ENCODE data around the gene TGFBR2.

The TGFBR2 gene

DNA sequence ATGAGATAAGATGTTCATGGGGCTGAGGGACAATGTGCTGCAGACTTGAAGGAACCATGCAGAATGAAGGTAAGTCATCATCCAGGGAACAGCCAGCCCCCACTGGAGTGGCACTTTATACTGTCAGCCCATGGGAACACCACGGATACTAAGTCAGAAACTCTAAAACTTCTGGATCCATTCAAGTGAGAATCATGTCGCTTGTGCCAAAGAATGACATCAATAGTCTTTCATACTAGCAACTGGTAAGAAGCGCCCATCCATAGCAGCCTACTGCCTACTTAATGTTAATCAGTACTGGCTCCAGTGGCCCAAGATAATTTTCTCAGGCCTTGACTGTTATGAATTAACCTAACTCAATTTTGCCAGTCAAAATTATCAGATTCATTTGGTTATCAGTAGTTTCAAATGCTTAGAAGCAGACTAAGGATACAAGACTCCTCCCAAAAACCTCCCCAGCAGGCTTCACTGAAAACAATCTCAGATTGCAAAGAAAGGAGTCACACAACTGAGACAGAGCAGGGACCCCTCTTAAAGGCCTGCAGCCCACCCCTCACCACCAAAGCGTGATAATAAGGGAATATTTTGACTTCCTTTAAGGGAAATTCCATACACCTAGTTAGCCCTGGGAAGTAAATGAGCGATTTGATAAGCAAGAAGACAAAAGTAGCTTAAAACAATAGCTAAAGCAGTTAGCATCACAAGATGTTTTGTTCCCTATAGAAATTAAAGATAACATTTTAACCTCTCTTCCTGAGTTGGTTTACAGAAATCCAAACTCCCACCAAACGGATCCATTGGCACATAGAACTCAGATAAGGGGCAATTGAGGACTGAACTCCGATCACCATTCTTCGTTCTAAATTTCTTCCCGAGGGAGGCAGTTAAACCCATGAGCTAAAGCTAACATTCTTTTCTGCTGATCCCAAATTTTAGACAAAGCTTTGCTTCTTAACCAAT lies 98.8 kb downstream of the TGFBR2 start:
- no peak for TF ChIP-seq SIN3A (IDR thresholded peaks at IDR 0.05; ENCODE audit: borderline replicate concordance, insufficient read depth, low read length)
- TF ChIP-seq TAF1 (IDR thresholded peaks at IDR 0.05; ENCODE audit: borderline replicate concordance, insufficient read depth, low read length), result no peak
- no peak for TF ChIP-seq FOXP2 (optimal IDR thresholded peaks at IDR 0.05; ENCODE audit: borderline replicate concordance, extremely low read depth, extremely low read length, insufficient read depth)

DNA sequence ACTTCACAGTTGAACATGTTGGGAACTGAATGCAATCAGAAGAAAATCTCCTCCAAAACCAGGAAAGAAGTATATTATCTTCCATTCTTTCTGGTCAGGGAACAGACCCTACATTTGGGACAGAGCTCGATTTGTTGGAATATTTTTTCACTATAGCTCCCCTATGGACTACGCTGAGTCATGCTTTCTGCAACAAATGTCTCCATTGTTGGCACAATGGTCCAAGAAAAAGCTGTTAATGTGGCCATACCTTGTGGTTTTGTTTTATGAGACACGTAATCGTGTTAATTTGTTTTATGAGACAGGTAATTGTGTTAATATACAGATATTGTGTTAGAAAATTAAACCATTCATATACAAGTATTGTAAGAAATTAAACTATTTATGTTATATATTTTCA lies 101.4 kb downstream of the TGFBR2 start:
- TF ChIP-seq, protein P1, sequence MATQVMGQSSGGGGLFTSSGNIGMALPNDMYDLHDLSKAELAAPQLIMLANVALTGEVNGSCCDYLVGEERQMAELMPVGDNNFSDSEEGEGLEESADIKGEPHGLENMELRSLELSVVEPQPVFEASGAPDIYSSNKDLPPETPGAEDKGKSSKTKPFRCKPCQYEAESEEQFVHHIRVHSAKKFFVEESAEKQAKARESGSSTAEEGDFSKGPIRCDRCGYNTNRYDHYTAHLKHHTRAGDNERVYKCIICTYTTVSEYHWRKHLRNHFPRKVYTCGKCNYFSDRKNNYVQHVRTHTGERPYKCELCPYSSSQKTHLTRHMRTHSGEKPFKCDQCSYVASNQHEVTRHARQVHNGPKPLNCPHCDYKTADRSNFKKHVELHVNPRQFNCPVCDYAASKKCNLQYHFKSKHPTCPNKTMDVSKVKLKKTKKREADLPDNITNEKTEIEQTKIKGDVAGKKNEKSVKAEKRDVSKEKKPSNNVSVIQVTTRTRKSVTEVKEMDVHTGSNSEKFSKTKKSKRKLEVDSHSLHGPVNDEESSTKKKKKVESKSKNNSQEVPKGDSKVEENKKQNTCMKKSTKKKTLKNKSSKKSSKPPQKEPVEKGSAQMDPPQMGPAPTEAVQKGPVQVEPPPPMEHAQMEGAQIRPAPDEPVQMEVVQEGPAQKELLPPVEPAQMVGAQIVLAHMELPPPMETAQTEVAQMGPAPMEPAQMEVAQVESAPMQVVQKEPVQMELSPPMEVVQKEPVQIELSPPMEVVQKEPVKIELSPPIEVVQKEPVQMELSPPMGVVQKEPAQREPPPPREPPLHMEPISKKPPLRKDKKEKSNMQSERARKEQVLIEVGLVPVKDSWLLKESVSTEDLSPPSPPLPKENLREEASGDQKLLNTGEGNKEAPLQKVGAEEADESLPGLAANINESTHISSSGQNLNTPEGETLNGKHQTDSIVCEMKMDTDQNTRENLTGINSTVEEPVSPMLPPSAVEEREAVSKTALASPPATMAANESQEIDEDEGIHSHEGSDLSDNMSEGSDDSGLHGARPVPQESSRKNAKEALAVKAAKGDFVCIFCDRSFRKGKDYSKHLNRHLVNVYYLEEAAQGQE (IDR thresholded peaks at IDR 0.05; ENCODE audit: insufficient read depth in 1 of 2, low read depth in 2 of 2, low read length in 2 of 2), result no peak
- no peak for TF ChIP-seq SIN3A (IDR thresholded peaks at IDR 0.05; ENCODE audit: borderline replicate concordance, insufficient read depth, low read length)

DNA sequence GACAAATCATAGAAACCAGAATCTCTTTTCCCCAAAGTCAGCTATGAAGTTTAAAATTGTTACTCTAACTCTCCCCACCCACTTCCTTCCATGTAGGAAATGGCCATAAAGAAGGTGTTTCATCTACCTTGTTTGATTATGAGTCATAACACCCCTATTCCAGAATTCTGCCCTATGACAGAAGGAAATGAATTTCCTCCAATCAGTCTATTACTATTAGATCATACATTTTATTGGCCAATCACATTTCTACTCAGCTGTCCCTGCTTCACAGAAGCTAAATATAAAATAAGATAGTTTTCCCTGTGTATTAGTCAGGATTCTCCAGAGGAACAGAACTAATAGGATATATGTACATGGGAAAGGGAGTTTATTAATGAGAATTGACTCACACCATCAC lies 102.1 kb downstream of the TGFBR2 start:
- no peak for TF ChIP-seq TAF1 (IDR thresholded peaks at IDR 0.05; ENCODE audit: borderline replicate concordance, insufficient read depth, low read length)
- TF ChIP-seq FOXP2 (optimal IDR thresholded peaks at IDR 0.05; ENCODE audit: borderline replicate concordance, extremely low read depth, extremely low read length, insufficient read depth), result no peak

GRCh38 chr3:30710017-30710416 lies 103.6 kb downstream of the TGFBR2 start:
- TF ChIP-seq POLR2AphosphoS5 (IDR thresholded peaks at IDR 0.05; ENCODE audit: low read depth, low read length) (no peak), SIN3A (IDR thresholded peaks at IDR 0.05; ENCODE audit: borderline replicate concordance, insufficient read depth, low read length) (no peak), TAF1 (IDR thresholded peaks at IDR 0.05; ENCODE audit: borderline replicate concordance, insufficient read depth, low read length) (no peak), FOXP2 (optimal IDR thresholded peaks at IDR 0.05; ENCODE audit: borderline replicate concordance, extremely low read depth, extremely low read length, insufficient read depth) (no peak)
- TF ChIP-seq, protein P1 (IDR thresholded peaks at IDR 0.05; ENCODE audit: insufficient read depth in 1 of 2, low read depth in 2 of 2, low read length in 2 of 2), result no peak

GRCh38 chr3:30711151-30711550 lies 104.8 kb downstream of the TGFBR2 start:
- no peak for TF ChIP-seq SIN3A (IDR thresholded peaks at IDR 0.05; ENCODE audit: borderline replicate concordance, insufficient read depth, low read length)
- TF ChIP-seq, protein P1 (IDR thresholded peaks at IDR 0.05; ENCODE audit: insufficient read depth in 1 of 2, low read depth in 2 of 2, low read length in 2 of 2), result no peak
- no peak for TF ChIP-seq POLR2AphosphoS5 (IDR thresholded peaks at IDR 0.05; ENCODE audit: low read depth, low read length)
- no peak for TF ChIP-seq TAF1 (IDR thresholded peaks at IDR 0.05; ENCODE audit: borderline replicate concordance, insufficient read depth, low read length)
- TF ChIP-seq FOXP2 (optimal IDR thresholded peaks at IDR 0.05; ENCODE audit: borderline replicate concordance, extremely low read depth, extremely low read length, insufficient read depth), result no peak

GRCh38 chr3:30711867-30712266 lies 105.5 kb downstream of the TGFBR2 start:
- TF ChIP-seq FOXP2 (optimal IDR thresholded peaks at IDR 0.05; ENCODE audit: borderline replicate concordance, extremely low read depth, extremely low read length, insufficient read depth) (no peak), POLR2AphosphoS5 (IDR thresholded peaks at IDR 0.05; ENCODE audit: low read depth, low read length) (no peak), TAF1 (IDR thresholded peaks at IDR 0.05; ENCODE audit: borderline replicate concordance, insufficient read depth, low read length) (no peak), SIN3A (IDR thresholded peaks at IDR 0.05; ENCODE audit: borderline replicate concordance, insufficient read depth, low read length) (no peak)
- TF ChIP-seq, protein P1 (IDR thresholded peaks at IDR 0.05; ENCODE audit: insufficient read depth in 1 of 2, low read depth in 2 of 2, low read length in 2 of 2), result no peak

Measured in PFSK-1 (cell line).